GM19395 (cell line): ENCODE data around the gene RXRB.

Experiments used
- ATAC-seq: cut with Tn5 transposase; IDR thresholded peaks from one replicate; pipeline ENCODE4 v1.9.1; 2021; ENCODE audit warnings: mild to moderate bottlenecking, moderate library complexity; ENCODE audit not compliant: unreplicated experiment

RXRB gene

DNA sequence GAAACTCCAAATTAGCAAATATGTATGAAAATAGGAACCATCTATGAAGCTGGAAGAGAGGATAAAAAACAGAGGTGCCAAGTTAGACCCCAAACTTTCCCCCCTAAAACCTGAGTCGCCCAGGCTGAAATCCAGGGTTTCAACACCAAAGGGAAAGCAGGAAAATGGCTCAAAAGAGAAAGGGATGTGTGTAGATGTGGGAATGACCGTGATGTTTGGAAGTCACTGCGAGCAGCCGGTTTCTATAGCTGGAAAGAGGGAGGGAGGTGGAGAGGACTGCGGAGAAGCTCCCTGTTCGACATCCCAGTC lies 12.3 kb upstream of the RXRB start:
- no peak for ATAC-seq

- ATAC-seq = no peak
These were observed 11.4 kb upstream of the RXRB start for GRCh38 chr6:33211666-33212422.

- no peak for ATAC-seq
These were observed 10.7 kb upstream of the RXRB start for GRCh38 chr6:33211136-33211535.

GRCh38 chr6:33209856-33210255 lies 9.4 kb upstream of the RXRB start:
- no peak for ATAC-seq

DNA sequence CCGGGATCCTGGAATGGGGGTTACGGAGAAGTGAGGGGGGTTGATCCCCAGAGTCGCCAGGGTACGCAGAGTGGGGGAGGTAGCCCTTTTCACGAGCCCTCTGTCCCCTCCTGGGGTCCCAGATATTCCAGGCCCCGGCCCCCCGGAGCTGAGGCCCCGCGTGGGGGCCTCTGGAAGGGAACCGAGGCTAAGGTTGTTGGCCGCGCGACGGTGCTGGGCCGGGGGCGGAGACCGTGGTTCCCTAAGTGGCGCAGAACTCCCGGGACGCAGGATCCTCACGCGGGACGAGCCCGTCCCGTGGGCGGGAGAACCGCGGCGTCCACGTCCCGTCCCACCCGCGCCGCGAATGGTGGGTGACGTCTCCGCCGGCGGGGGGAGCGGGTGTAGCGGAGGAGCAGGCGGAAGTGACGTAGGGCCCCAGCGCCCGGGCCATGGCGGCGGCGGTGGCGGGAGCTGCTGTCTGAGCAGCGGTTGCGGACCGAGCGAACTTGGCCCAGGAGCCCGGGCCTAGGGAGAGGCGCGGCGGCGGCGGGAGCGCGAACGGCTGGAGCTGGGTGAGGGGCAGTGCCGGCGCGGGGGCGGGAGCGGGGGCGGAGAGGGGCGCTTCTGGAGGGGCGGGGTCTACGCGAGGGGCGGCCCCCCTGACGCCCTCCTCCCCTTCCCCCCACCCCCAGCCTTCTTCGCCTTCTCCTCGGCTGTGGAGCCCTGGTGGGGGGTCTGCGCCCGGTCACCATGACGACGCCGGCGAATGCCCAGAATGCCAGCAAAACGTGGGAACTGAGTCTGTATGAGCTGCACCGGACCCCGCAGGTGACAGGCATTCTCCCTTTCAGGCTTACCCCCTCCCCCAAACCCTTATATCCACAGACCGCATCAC lies 7.9 kb upstream of the RXRB start, which contains the start of gene RING1:
Gene RING1, plus strand, starts transcription at position 410 of the 877 bp plus-strand sequence. Its CDS starts 323 bp downstream, at position 733.
- ATAC-seq = peak; percentile 48

GRCh38 chr6:33207552-33208090 lies 7.2 kb upstream of the RXRB start:
- ATAC-seq = no peak

DNA sequence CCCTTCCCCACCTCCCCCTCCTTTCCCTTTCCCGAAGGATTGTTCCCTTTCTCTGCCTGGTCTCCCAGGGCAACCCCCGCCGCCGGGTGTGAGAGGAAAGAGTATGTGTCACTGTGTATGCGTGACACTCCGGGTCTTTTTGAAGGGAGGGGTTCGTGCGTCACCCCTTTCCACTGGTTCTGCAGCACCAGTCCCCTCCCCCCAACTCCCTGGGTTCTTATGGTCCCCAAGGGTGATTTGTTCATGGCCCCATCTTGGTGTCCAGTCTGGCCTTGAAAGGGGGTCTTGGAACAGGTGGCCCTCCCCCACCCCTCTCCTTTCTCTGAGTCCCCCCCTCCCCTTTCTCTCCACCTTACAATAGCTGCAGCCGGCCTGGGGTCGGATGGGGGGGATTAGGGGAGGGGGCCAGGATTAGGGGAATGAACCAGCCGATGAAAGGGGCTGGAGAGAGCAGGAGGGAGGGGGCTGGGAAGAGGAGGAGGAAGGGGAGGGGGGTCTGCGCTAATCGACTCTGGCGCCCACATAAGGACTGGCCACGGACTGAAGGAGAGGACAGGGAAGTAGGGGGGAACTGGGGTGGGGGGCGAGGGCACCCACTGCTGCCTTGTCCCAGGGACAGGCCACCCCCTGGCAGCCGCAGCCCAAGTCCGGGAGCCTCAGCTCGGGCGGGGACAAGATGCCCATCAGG lies 6.5 kb upstream of the RXRB start:
- ATAC-seq = no peak

DNA sequence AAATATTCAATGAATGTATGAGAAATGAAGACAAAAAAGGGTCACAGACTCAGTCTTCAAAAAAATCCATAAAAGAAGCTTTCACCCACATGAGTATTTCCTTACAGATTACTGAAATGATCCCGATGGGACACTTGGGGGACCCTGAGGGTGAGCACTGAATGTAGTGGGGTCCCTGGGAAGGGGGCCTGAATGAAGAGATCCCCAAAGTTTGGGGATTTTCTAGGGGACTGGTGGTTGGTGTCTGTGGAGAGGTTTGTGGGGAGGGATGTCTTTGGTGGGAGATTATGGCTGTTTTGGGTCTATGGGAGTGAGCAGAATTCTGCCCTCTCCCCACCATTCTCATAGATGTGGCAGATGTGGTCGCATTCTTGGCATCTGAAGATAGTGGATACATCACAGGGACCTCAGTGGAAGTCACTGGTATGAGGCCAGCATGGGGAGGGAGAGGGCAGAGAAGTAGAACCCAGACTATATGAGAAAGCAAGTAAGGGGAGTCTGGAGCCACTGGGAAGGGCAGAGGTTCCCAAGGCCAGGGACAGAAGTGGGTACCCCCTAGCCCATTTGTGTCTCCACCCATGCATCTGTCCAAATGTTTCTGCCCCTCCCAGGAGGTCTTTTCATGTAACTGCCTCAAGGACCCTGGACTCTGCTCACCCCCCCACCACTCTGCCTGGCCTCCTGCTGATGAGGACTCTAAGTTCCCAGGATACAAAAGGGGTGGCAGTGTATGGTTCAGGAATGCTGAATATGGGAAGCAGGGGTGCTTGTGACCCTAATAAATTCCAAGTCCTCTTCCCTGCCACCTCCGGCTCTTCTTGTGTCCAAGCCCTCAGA lies 5.8 kb upstream of the RXRB start:
- no peak for ATAC-seq

- ATAC-seq = no peak
These were observed 4.9 kb upstream of the RXRB start for GRCh38 chr6:33205191-33206026.

DNA sequence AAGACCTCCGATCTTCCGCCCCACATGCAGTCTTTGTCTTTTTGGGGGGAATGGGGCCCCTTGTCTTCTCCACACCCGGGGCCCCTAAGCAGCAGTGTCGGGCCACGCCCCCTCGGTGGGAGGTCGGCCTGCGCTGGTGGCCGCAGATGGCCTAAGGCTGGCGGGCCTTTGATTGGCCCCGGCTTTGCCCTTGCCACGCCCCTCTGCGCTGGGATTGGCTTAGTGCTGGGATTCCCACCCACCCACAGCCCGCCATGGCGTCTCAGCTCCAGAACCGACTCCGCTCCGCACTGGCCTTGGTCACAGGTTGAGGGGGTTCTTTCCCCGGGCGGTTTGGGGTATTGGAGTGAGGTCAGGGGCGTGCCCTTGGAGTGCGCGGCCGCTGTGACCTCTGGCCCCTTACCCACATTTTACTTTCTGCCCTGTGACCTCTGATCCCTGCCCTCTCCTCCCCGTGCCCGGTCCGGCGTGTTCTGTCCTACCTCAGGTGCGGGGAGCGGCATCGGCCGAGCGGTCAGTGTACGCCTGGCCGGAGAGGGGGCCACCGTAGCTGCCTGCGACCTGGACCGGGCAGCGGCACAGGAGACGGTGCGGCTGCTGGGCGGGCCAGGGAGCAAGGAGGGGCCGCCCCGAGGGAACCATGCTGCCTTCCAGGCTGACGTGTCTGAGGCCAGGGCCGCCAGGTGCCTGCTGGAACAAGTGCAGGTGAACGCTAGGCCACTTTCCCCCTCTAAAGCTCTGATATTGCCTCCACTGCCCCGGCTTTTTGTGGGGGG lies 4.1 kb upstream of the RXRB start, which contains the start of gene HSD17B8:
Gene HSD17B8, plus strand, starts transcription at position 241 of the 776 bp plus-strand sequence. Its CDS starts 14 bp downstream, at position 255.
- peak; percentile 46 for ATAC-seq

DNA sequence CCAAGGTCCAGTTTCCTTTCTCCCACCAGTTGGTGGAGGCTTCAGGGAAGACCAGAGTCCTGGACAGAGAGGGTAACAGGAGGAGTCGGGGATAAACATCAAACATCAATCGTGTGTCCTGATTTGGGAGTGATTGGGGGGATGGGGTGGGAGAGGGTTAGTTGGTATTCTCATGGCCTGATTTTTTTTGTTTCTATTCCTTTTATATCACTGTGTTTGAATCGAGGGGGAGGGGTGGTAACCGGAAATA lies 3.6 kb upstream of the RXRB start:
- no peak for ATAC-seq

DNA sequence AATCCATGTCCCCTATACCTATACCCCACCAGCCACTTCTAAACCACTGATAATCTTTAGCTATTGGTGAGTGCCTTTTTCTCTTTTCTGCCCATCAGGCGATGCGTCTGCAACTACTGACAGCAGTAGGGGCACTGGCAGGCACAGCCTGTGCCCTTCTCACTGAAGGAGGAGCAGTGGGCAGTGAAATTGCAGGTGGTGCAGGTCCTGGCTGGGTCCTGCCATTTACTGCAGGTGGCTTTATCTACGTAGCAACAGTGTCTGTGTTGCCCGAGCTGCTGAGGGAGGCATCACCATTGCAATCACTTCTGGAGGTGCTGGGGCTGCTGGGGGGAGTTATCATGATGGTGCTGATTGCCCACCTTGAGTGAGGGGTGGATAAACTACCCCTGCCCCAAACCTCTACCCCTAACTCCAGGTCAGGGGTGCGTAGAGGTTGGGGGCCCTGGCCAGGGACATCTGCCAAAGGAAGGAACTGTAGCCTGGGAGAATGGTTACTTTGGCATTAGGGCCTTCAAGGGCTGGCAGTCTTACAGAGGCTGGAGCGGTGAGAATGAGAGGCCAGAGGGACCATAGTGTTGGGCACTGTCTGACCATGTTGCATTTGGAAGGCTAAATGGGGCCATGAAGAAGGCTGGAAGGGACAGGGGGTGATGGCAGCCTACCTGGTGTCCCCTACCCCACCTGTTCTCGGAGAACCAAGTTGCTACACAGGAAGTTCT lies 3.1 kb upstream of the RXRB start:
- no peak for ATAC-seq

DNA sequence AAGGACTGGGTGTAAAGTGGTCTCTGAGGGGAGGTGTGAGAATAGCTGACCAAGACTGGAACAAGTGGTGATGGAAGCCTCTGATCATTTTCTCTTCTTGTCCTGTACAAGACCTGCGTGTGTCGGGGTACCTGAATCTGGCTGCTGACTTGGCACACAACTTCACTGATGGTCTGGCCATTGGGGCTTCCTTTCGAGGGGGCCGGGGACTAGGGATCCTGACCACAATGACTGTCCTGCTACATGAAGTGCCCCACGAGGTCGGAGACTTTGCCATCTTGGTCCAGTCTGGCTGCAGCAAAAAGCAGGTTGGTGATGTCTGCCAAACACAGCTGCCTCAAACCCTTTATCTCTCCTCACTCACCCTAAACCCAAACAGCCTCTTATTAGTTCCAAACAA lies 2.3 kb upstream of the RXRB start:
- no peak for ATAC-seq

- ATAC-seq = no peak
These were observed 1.5 kb upstream of the RXRB start for GRCh38 chr6:33201935-33202334.

DNA sequence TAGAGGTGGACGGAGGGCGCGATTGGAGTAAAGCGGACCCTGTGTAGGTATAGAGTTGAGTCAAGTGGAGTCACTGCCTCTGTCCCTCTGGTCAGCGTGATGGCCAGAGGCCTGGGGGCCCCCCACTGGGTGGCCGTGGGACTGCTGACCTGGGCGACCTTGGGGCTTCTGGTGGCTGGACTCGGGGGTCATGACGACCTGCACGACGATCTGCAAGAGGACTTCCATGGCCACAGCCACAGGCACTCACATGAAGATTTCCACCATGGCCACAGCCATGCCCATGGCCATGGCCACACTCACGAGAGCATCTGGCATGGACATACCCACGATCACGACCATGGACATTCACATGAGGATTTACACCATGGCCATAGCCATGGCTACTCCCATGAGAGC lies 681 bp upstream of the RXRB start:
- peak; percentile 1 for ATAC-seq

GRCh38 chr6:33199687-33200218 lies 712 bp downstream of the RXRB start:
- peak; percentile 6 for ATAC-seq

- ATAC-seq = no peak
These were observed 1.5 kb downstream of the RXRB start for GRCh38 chr6:33198853-33199436.
